ENCODE results near the gene MEAK7. TPM values are rescaled to one million over a fixed set of nuclear protein-coding genes. Genes with fewer than 3 reads are reported as not detected.

The MEAK7 gene
- total RNA-seq, 4 donors from 2014 or later, result 7.9 to 30.5 (median 10.4) TPM

GRCh38 chr16:84502075-84502474 is 2.4 kb downstream of the MEAK7 start:
- no peak overlapping the region for H3K27ac ChIP-seq
- WGBS, 2 donors (ENCODE audit: low coverage in 1 of 2), result 95 to 97% methylated on average over 4 to 9 of the region's 13 CpGs
- no peak overlapping the region for H3K4me3 ChIP-seq
- ATAC-seq, result no peak
- H3K36me3 ChIP-seq, result peaks cover 0 to 46% of the 10 kb centered on the region in 2 donors
- H3K27me3 ChIP-seq, result no peaks in the 10 kb centered on the region
- TF ChIP-seq POLR2AphosphoS5 (IDR thresholded peaks at IDR 0.05) (no peak), POLR2A (IDR thresholded peaks at IDR 0.05) (no peak), EP300 (IDR thresholded peaks at IDR 0.05) (no peak), CTCF (IDR thresholded peaks at IDR 0.05) (no peak)
- H3K9me3 ChIP-seq, result no peaks in the 10 kb centered on the region
- peaks cover 3 to 35% (median 18%) of the 10 kb centered on the region in 3 donors for H3K4me1 ChIP-seq

DNA sequence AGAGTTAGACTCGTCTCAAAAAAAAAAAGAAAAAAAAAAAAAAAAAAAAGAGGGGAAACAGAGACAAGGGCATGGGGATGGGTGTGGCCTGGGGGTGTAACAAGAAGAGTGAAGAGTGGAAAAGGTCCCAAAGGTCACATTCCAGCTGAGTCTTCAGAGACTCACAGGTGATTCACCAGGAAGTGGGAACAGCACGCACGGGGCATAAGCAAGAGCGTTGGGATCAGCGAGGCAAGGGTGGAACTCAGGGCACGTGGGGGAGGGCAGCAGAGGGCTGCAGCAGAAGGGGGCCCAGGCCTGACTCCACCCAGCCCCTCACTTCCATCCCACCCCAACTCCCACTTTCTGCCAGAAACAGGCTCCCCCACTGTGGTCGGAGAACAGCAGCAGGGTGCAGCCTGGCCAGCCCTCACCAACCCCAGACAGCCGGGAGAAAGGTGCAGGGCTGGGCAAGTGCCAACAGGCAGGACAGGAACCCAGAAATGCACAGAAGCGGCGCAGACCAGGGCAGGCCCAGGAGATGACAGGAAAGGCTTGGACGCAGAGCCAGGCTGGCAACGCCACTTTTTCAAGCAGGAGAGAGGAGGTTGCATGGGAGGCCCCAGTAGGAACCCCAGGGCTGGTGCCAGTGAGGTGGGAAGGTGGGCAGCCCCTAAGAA is 3.3 kb downstream of the MEAK7 start:
- peaks cover 0 to 55% of the 10 kb centered on the region in 2 donors for H3K36me3 ChIP-seq
- no peaks in the 10 kb centered on the region for H3K9me3 ChIP-seq
- H3K27me3 ChIP-seq, result no peaks in the 10 kb centered on the region
- H3K4me1 ChIP-seq, result peaks cover 3 to 30% (median 18%) of the 10 kb centered on the region in 3 donors
- ATAC-seq, result no peak
- WGBS, 2 donors (ENCODE audit: low coverage in 1 of 2), result 78 to 92% methylated on average over 2 to 8 of the region's 12 CpGs
- TF ChIP-seq CTCF (IDR thresholded peaks at IDR 0.05) (no peak), POLR2A (IDR thresholded peaks at IDR 0.05) (no peak), POLR2AphosphoS5 (IDR thresholded peaks at IDR 0.05) (no peak)
- H3K4me3 ChIP-seq, result no peak overlapping the region
- H3K27ac ChIP-seq, result no peak overlapping the region

GRCh38 chr16:84500531-84500930 is 3.9 kb downstream of the MEAK7 start:
- no peak for TF ChIP-seq POLR2AphosphoS5 (IDR thresholded peaks at IDR 0.05)
- TF ChIP-seq EP300 (IDR thresholded peaks at IDR 0.05), result no peak
- no peak for TF ChIP-seq CTCF (IDR thresholded peaks at IDR 0.05)
- Histone ChIP-seq H3K9me3 (no peaks in the 10 kb centered on the region), H3K4me3 (no peak overlapping the region), H3K4me1 (peaks cover 3 to 23% (median 14%) of the 10 kb centered on the region in 3 donors), H3K27me3 (no peaks in the 10 kb centered on the region), H3K27ac (no peak overlapping the region), H3K36me3 (peaks cover 0 to 62% of the 10 kb centered on the region in 2 donors)
- ATAC-seq, result no peak
- 84% methylated on average over 5 of the region's 13 CpGs; no CpG with 5 or more reads in 1 of the 2 donors for WGBS, 2 donors (ENCODE audit: low coverage in 1 of 2)

DNA sequence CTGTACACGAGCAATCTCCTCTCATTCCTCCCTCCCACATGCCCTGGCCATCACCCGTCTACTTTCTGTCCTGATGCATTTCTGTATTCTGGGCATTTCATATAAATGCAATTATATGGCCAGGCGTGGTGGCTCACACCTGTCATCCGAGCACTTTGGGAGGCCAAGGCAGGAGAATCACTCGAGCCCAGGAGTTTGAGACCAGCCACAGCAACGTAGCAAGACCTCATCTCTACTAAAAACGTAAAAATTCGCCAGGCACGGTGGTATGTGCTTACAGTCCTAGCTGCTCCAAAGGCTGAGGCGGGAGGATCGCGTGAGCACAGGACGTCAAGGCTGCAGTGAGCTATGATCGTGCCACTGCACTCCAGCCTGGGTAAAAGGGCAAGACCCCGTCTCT is 4.8 kb downstream of the MEAK7 start:
- H3K36me3 ChIP-seq, result peaks cover 0 to 71% of the 10 kb centered on the region in 2 donors
- no peaks in the 10 kb centered on the region for H3K9me3 ChIP-seq
- H3K27me3 ChIP-seq, result no peaks in the 10 kb centered on the region
- no peak overlapping the region for H3K27ac ChIP-seq
- no peak for ATAC-seq
- WGBS, 2 donors (ENCODE audit: low coverage in 1 of 2), result 86 to 88% methylated on average over 8 to 15 of the region's 15 CpGs
- H3K4me1 ChIP-seq, result peaks cover 3 to 15% (median 7%) of the 10 kb centered on the region in 3 donors
- H3K4me3 ChIP-seq, result no peak overlapping the region
- TF ChIP-seq POLR2A (IDR thresholded peaks at IDR 0.05) (no peak), CTCF (IDR thresholded peaks at IDR 0.05) (no peak), EP300 (IDR thresholded peaks at IDR 0.05) (no peak), POLR2AphosphoS5 (IDR thresholded peaks at IDR 0.05) (no peak)
